Epithelial cell of esophagus (primary cell): Measurements from ENCODE around the gene LRP1.

Experiments used
- DNase-seq: peaks from one replicate; pipeline ENCODE4 v3.0.0; 2010; ENCODE audit warnings: low read depth
- H3K4me3 ChIP-seq: 2 replicates; pipeline ENCODE4 v1.5.1; 2011; ENCODE audit warnings: mild to moderate bottlenecking, low read length, control low read depth
- TF ChIP-seq, protein P1 (sequence below): IDR thresholded peaks from 2 replicates; pipeline ENCODE4 v1.5.1; 2011; ENCODE audit warnings: low read depth, mild to moderate bottlenecking, low read length, control low read depth, inconsistent platforms; ENCODE audit not compliant: insufficient read depth; ENCODE audit errors: missing control alignments

Gene LRP1

DNA sequence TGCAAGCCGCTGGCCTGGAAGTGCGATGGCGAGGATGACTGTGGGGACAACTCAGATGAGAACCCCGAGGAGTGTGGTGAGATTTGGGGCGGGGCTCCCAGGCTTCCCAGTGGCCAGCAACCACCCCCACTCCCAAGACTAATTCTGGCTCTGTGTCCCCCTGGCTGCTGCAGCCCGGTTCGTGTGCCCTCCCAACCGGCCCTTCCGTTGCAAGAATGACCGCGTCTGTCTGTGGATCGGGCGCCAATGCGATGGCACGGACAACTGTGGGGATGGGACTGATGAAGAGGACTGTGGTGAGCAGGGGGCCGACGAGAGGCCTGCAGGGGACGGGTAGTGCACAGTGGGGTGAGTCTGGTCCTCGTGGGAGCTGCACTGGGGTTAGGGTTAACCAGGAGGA, 76.2 kb downstream of the LRP1 start:
- DNase-seq = no peak
- H3K4me3 ChIP-seq = no peak overlapping the region
- TF ChIP-seq, protein P1, sequence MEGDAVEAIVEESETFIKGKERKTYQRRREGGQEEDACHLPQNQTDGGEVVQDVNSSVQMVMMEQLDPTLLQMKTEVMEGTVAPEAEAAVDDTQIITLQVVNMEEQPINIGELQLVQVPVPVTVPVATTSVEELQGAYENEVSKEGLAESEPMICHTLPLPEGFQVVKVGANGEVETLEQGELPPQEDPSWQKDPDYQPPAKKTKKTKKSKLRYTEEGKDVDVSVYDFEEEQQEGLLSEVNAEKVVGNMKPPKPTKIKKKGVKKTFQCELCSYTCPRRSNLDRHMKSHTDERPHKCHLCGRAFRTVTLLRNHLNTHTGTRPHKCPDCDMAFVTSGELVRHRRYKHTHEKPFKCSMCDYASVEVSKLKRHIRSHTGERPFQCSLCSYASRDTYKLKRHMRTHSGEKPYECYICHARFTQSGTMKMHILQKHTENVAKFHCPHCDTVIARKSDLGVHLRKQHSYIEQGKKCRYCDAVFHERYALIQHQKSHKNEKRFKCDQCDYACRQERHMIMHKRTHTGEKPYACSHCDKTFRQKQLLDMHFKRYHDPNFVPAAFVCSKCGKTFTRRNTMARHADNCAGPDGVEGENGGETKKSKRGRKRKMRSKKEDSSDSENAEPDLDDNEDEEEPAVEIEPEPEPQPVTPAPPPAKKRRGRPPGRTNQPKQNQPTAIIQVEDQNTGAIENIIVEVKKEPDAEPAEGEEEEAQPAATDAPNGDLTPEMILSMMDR = no peak

DNA sequence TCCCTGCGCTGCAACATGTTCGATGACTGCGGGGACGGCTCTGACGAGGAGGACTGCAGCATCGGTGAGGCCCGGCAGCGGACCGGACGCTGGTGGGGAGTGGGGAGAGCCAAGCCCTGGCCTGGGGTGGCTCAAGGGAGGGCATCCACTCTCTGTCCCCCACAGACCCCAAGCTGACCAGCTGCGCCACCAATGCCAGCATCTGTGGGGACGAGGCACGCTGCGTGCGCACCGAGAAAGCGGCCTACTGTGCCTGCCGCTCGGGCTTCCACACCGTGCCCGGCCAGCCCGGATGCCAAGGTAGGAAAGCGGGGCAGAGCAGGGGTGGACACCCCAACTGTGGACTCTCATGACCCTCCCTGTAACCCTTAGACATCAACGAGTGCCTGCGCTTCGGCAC, 76.9 kb downstream of the LRP1 start:
- TF ChIP-seq, protein P1 = no peak
- DNase-seq = no peak
- H3K4me3 ChIP-seq = no peak overlapping the region

DNA sequence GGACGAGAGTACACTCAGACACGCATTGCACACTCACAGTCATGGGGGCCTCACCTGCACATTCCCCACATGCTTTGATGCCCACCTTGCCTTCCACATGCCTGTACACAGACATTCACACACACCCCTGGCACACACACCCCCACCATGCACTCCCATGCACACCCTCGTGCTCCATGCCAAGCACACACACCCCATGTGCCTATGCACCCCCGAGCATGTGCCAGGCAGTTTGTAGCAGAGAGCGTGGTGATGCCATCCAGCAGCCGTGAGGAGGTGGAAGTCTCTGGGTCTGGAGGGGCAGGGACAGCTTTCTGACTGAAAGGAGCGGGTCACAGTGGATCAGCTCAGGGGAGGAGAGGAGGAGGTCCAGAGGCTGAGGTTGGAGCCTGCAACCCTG, 77.6 kb downstream of the LRP1 start:
- DNase-seq = no peak
- H3K4me3 ChIP-seq = no peak overlapping the region
- TF ChIP-seq, protein P1 = no peak

DNA sequence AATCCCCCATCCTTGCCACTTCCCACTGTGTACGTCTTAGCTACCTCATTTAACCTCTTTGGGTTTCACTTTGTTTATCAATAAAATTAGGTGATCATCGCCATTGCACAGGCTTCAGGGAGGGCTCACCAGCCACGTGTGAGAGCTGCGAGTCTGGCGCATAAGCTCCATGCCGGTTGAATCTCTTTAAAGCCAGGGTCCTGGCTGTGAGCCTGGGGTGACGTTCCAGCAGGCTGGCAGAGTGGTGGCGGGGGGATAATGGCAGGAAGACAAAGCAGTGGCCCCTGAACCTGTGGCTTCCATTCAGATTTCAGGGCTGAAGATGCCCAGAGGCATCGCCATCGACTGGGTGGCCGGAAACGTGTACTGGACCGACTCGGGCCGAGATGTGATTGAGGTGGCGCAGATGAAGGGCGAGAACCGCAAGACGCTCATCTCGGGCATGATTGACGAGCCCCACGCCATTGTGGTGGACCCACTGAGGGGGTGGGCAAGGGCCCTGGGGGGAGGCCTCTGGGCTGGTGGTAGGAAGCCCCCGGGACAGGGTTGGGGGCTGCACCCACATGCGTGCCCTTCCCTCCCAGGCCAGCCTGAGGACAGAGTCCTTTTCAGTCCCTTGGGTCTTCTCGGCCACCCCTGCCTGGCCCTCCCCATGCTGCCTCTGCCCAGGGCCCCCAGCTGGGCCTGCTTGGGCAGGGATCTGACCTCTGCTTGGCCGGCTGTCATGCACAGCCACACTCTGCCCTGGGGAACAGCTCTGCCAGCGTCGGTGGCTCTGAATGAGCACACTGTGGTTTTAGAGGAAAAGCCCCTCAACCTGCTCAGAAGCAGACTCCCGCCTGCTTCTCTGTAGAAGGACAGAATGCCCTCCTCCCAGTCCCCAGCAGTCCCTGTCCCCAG, 79.7 kb downstream of the LRP1 start:
- TF ChIP-seq, protein P1 = no peak
- DNase-seq = no peak
- no peak overlapping the region for H3K4me3 ChIP-seq

DNA sequence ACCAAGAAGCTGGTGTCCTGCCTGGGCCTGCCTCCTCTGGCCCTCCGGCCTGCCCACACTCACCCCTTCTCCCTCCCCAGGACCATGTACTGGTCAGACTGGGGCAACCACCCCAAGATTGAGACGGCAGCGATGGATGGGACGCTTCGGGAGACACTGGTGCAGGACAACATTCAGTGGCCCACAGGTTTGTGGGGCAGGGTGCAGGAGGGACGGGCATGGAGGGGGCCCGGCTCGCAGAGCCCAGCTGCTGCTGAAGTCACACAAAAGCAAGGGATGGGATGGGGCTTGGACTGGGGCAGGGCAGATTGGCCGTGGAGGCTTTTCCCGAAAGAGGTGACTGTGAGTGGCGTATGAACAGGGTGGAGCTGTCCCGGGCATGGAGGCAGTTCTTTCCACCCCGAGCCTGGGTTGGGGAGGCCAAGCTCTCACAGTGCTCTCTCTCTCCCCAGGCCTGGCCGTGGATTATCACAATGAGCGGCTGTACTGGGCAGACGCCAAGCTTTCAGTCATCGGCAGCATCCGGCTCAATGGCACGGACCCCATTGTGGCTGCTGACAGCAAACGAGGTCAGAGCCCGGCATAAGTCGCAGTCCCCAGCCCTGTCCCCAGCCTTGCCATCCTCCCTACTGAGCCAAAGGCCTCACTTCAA, 80.5 kb downstream of the LRP1 start:
- TF ChIP-seq, protein P1 = no peak
- no peak for DNase-seq
- H3K4me3 ChIP-seq = no peak overlapping the region

DNA sequence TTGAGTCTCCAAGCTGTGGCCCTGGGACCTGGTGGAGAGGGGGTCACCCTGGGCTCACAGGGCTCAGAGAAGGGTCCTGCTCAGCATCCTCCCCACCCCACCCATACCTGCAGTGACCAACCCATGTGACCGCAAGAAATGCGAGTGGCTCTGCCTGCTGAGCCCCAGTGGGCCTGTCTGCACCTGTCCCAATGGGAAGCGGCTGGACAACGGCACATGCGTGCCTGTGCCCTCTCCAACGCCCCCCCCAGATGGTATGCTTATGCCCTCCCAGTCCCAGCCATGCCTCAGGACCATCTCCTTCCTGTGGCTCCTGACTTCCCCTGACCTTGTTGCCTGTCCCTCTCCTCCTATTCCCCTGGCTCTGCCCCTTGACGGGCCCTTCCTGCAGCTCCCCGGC, 81.6 kb downstream of the LRP1 start:
- DNase-seq = no peak
- TF ChIP-seq, protein P1 = no peak
- H3K4me3 ChIP-seq = no peak overlapping the region

DNA sequence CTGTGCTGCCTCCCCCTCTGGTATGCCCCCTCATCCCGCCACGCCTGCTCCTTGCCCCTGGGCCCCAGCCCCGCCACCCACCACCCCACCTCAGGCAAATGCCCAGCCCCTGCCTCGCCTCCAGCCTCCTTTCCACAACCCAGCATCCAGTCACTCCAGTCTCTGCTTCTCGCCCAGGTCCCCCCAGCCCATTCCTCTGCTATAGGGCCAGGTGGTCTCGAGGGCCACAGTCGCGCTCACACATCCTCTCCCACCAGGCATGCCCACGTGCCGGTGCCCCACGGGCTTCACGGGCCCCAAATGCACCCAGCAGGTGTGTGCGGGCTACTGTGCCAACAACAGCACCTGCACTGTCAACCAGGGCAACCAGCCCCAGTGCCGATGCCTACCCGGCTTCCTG, 82.2 kb downstream of the LRP1 start:
- no peak overlapping the region for H3K4me3 ChIP-seq
- no peak for DNase-seq
- TF ChIP-seq, protein P1 = no peak
